ENCODE measurements around the gene TAAR2.

Gene TAAR2

DNA sequence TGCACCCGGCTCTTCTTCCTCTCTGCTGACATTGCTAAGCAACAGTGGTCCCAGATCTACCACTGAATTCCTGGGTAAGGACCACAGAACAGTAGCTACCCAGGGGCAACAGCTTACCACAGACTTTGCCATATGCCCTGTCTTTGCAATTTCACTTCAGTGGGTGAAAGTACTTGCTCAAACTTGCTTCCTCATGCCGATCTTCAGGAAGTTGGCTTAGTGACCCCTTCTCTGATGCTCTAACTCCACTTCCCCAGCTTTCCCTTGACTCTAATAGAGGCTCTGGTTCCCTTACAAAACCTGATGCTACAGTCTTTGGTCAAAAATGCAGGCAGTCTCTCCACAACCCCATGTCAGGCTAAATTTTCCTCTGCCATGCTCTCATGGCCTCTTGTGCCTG lies 31.2 kb downstream of the TAAR2 start:
- Histone ChIP-seq H3K9me3 (ENCODE audit: control insufficient read depth in 5 of 5, low read length in 5 of 5) (no peaks in the 10 kb centered on the region), H3K27me3 (ENCODE audit: control insufficient read depth in 5 of 5, insufficient read depth in 4 of 5, low read length in 5 of 5) (no peaks in the 10 kb centered on the region), H3K9ac (ENCODE audit: low read length in 5 of 5) (no peak overlapping the region), H3K4me3 (ENCODE audit: low read depth in 1 of 5, low read length in 5 of 5) (no peak overlapping the region), H3K36me3 (ENCODE audit: control insufficient read depth in 5 of 5, insufficient read depth in 5 of 5, low read length in 5 of 5) (no peaks in the 10 kb centered on the region), H3K27ac (ENCODE audit: low read depth, low read length) (no peak overlapping the region), H3K4me1 (ENCODE audit: control insufficient read depth in 5 of 5, insufficient read depth in 5 of 5, low read length in 5 of 5) (no peaks in the 10 kb centered on the region)

DNA sequence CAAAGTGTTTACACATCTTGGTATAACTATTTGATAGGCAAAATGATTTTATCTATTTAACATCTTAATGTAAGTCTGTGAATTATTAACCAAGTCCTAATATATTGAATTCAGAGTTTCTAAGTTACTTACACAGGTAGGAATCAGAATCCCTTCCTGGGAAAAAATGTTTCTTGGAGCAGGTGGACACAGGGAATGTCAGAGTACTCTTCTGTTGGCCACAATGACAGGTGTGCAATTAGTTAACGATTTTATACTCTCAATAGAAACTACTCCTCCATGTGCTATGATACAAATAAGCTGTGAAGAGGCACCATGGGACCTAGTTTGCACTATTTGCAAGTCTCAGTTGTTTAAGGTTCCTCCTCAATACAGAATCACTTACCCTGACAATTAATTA lies 33.7 kb downstream of the TAAR2 start:
- Histone ChIP-seq H3K36me3 (ENCODE audit: control insufficient read depth in 5 of 5, insufficient read depth in 5 of 5, low read length in 5 of 5) (no peaks in the 10 kb centered on the region), H3K4me3 (ENCODE audit: low read depth in 1 of 5, low read length in 5 of 5) (no peak overlapping the region), H3K9me3 (ENCODE audit: control insufficient read depth in 5 of 5, low read length in 5 of 5) (no peaks in the 10 kb centered on the region), H3K27ac (ENCODE audit: low read depth, low read length) (no peak overlapping the region), H3K27me3 (ENCODE audit: control insufficient read depth in 5 of 5, insufficient read depth in 4 of 5, low read length in 5 of 5) (no peaks in the 10 kb centered on the region), H3K9ac (ENCODE audit: low read length in 5 of 5) (no peak overlapping the region), H3K4me1 (ENCODE audit: control insufficient read depth in 5 of 5, insufficient read depth in 5 of 5, low read length in 5 of 5) (no peaks in the 10 kb centered on the region)

DNA sequence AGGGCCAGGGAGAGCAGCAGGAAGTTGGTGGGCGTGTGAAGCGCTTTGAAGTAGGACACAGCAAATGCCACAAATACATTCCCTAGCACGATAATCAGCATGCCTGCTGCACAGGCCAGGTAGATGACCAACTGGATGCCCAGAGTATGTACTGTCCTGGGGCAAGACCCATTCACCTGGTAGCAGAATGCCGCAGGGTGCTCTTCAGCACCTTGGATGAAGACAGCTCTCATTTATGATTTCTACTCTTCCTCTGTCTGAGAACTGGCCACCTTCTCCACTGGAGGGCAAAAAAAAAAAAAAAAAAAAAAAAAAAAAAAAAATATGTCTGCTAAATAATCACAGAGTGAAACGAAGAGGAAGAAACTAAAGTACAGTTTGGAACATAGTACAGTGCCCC lies 34.6 kb downstream of the TAAR2 start, which contains the start of gene TAAR5:
TSS of gene TAAR5 (minus strand) at position 288 of the 400 bp plus-strand sequence. CDS start at position 233, 55 bp downstream.
- no peaks in the 10 kb centered on the region for H3K36me3 ChIP-seq (ENCODE audit: control insufficient read depth in 5 of 5, insufficient read depth in 5 of 5, low read length in 5 of 5)
- H3K9ac ChIP-seq (ENCODE audit: low read length in 5 of 5): no peak within 1 kb of the TSS
- H3K9me3 ChIP-seq (ENCODE audit: control insufficient read depth in 5 of 5, low read length in 5 of 5): no peaks in the 10 kb centered on the region
- H3K27ac ChIP-seq (ENCODE audit: low read depth, low read length): no peak within 1 kb of the TSS
- H3K27me3 ChIP-seq (ENCODE audit: control insufficient read depth in 5 of 5, insufficient read depth in 4 of 5, low read length in 5 of 5): no peaks in the 10 kb centered on the region
- no peaks in the 10 kb centered on the region for H3K4me1 ChIP-seq (ENCODE audit: control insufficient read depth in 5 of 5, insufficient read depth in 5 of 5, low read length in 5 of 5)
- H3K4me3 ChIP-seq (ENCODE audit: low read depth in 1 of 5, low read length in 5 of 5): no peak within 1 kb of the TSS

DNA sequence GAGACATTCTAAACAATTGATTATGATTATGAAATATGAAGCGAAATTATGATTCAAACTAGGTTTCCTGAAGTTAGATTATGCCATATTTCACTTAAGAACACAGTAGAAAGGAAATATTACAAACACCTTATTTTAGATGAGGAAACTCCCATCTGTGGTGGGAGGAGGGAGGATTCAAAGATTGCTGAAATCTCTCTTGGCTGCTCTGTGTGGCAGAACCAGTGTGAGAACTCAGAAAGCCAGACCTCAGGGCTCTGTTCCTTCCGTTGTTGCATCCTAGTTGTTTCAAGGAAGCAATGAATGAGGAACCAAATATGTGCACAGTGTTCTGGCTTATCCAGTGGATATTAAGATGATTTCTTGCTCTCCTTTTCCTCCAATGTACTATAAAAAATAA lies 36.7 kb downstream of the TAAR2 start:
- no peaks in the 10 kb centered on the region for H3K36me3 ChIP-seq (ENCODE audit: control insufficient read depth in 5 of 5, insufficient read depth in 5 of 5, low read length in 5 of 5)
- H3K27me3 ChIP-seq (ENCODE audit: control insufficient read depth in 5 of 5, insufficient read depth in 4 of 5, low read length in 5 of 5): no peaks in the 10 kb centered on the region
- H3K4me3 ChIP-seq (ENCODE audit: low read depth in 1 of 5, low read length in 5 of 5): no peak overlapping the region
- H3K4me1 ChIP-seq (ENCODE audit: control insufficient read depth in 5 of 5, insufficient read depth in 5 of 5, low read length in 5 of 5): no peaks in the 10 kb centered on the region
- no peak overlapping the region for H3K27ac ChIP-seq (ENCODE audit: low read depth, low read length)
- no peaks in the 10 kb centered on the region for H3K9me3 ChIP-seq (ENCODE audit: control insufficient read depth in 5 of 5, low read length in 5 of 5)
- no peak overlapping the region for H3K9ac ChIP-seq (ENCODE audit: low read length in 5 of 5)

GRCh38 chr6:132584698-132585097 lies 39.4 kb downstream of the TAAR2 start:
- H3K4me3 ChIP-seq (ENCODE audit: low read depth in 1 of 5, low read length in 5 of 5): no peak overlapping the region
- H3K27ac ChIP-seq (ENCODE audit: low read depth, low read length): no peak overlapping the region
- H3K27me3 ChIP-seq (ENCODE audit: control insufficient read depth in 5 of 5, insufficient read depth in 4 of 5, low read length in 5 of 5): no peaks in the 10 kb centered on the region
- H3K36me3 ChIP-seq (ENCODE audit: control insufficient read depth in 5 of 5, insufficient read depth in 5 of 5, low read length in 5 of 5): no peaks in the 10 kb centered on the region
- peaks cover 0 to 8% (median 0%) of the 10 kb centered on the region in 5 donors for H3K9me3 ChIP-seq (ENCODE audit: control insufficient read depth in 5 of 5, low read length in 5 of 5)
- no peak overlapping the region for H3K9ac ChIP-seq (ENCODE audit: low read length in 5 of 5)
- H3K4me1 ChIP-seq (ENCODE audit: control insufficient read depth in 5 of 5, insufficient read depth in 5 of 5, low read length in 5 of 5): no peaks in the 10 kb centered on the region

DNA sequence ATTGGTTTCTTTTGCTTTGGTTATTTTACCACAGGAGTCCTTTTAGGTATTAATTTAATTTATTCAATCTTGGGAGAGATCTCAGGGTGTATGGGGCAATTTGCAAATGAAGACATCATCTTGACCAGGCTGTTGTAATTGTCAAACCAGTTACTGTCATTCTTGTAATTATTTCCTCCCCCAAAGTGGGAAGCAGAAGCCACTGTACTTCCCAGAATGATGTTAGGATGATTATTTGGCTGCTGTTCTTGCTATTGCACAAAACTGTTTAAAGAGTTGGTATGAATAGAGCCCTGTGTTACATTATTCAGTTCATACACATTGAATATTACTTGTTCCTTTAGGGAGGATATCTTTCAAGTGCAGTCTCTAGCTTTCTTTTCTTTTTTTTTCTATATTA lies 52.3 kb downstream of the TAAR2 start:
- Histone ChIP-seq H3K27ac (ENCODE audit: low read depth, low read length) (no peak overlapping the region), H3K9me3 (ENCODE audit: control insufficient read depth in 5 of 5, low read length in 5 of 5) (no peaks in the 10 kb centered on the region), H3K36me3 (ENCODE audit: control insufficient read depth in 5 of 5, insufficient read depth in 5 of 5, low read length in 5 of 5) (no peaks in the 10 kb centered on the region), H3K4me1 (ENCODE audit: control insufficient read depth in 5 of 5, insufficient read depth in 5 of 5, low read length in 5 of 5) (no peaks in the 10 kb centered on the region), H3K9ac (ENCODE audit: low read length in 5 of 5) (no peak overlapping the region), H3K4me3 (ENCODE audit: low read depth in 1 of 5, low read length in 5 of 5) (no peak overlapping the region), H3K27me3 (ENCODE audit: control insufficient read depth in 5 of 5, insufficient read depth in 4 of 5, low read length in 5 of 5) (peaks cover 0 to 5% (median 0%) of the 10 kb centered on the region in 5 donors)

GRCh38 chr6:132570221-132570777 lies 53.8 kb downstream of the TAAR2 start, which contains the start of gene TAAR6:
Gene TAAR6, plus strand, starts transcription at chr6:132570322. Its CDS starts 0 bp downstream, at chr6:132570322.
- no peaks in the 10 kb centered on the region for H3K36me3 ChIP-seq (ENCODE audit: control insufficient read depth in 5 of 5, insufficient read depth in 5 of 5, low read length in 5 of 5)
- no peak within 1 kb of the TSS for H3K4me3 ChIP-seq (ENCODE audit: low read depth in 1 of 5, low read length in 5 of 5)
- H3K9ac ChIP-seq (ENCODE audit: low read length in 5 of 5): no peak within 1 kb of the TSS
- no peaks in the 10 kb centered on the region for H3K9me3 ChIP-seq (ENCODE audit: control insufficient read depth in 5 of 5, low read length in 5 of 5)
- H3K4me1 ChIP-seq (ENCODE audit: control insufficient read depth in 5 of 5, insufficient read depth in 5 of 5, low read length in 5 of 5): no peaks in the 10 kb centered on the region
- H3K27ac ChIP-seq (ENCODE audit: low read depth, low read length): no peak within 1 kb of the TSS
- peaks cover 0 to 5% (median 0%) of the 10 kb centered on the region in 5 donors for H3K27me3 ChIP-seq (ENCODE audit: control insufficient read depth in 5 of 5, insufficient read depth in 4 of 5, low read length in 5 of 5)

- H3K9ac ChIP-seq (ENCODE audit: low read length in 5 of 5): no peak overlapping the region
- no peaks in the 10 kb centered on the region for H3K4me1 ChIP-seq (ENCODE audit: control insufficient read depth in 5 of 5, insufficient read depth in 5 of 5, low read length in 5 of 5)
- no peak overlapping the region for H3K4me3 ChIP-seq (ENCODE audit: low read depth in 1 of 5, low read length in 5 of 5)
- no peak overlapping the region for H3K27ac ChIP-seq (ENCODE audit: low read depth, low read length)
- H3K36me3 ChIP-seq (ENCODE audit: control insufficient read depth in 5 of 5, insufficient read depth in 5 of 5, low read length in 5 of 5): no peaks in the 10 kb centered on the region
- H3K9me3 ChIP-seq (ENCODE audit: control insufficient read depth in 5 of 5, low read length in 5 of 5): no peaks in the 10 kb centered on the region
- peaks cover 0 to 5% (median 0%) of the 10 kb centered on the region in 5 donors for H3K27me3 ChIP-seq (ENCODE audit: control insufficient read depth in 5 of 5, insufficient read depth in 4 of 5, low read length in 5 of 5)
Observed at GRCh38 chr6:132569170-132569569, 54.9 kb downstream of the TAAR2 start.

DNA sequence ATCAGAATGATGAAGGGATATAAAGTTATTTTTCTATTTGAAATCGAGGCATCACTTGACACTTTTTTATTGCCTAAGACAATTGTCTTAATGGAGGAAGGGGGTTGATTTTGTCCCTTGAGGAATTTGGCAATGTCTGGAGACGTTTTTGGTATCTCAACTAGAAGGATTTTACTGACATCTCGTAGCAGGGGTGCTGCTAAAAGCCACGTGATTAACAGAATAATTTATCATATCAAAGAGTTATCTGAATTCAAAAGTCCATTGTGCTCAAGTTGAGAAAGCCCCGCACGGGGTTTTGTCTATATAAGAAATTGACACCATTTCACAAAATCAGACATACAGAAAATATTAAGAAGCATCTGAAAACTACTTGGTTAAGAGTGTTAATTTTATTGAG lies 55.5 kb downstream of the TAAR2 start:
- Histone ChIP-seq H3K27me3 (ENCODE audit: control insufficient read depth in 5 of 5, insufficient read depth in 4 of 5, low read length in 5 of 5) (peaks cover 0 to 5% (median 0%) of the 10 kb centered on the region in 5 donors), H3K36me3 (ENCODE audit: control insufficient read depth in 5 of 5, insufficient read depth in 5 of 5, low read length in 5 of 5) (no peaks in the 10 kb centered on the region), H3K9ac (ENCODE audit: low read length in 5 of 5) (no peak overlapping the region), H3K27ac (ENCODE audit: low read depth, low read length) (no peak overlapping the region), H3K9me3 (ENCODE audit: control insufficient read depth in 5 of 5, low read length in 5 of 5) (no peaks in the 10 kb centered on the region), H3K4me3 (ENCODE audit: low read depth in 1 of 5, low read length in 5 of 5) (no peak overlapping the region), H3K4me1 (ENCODE audit: control insufficient read depth in 5 of 5, insufficient read depth in 5 of 5, low read length in 5 of 5) (no peaks in the 10 kb centered on the region)

DNA sequence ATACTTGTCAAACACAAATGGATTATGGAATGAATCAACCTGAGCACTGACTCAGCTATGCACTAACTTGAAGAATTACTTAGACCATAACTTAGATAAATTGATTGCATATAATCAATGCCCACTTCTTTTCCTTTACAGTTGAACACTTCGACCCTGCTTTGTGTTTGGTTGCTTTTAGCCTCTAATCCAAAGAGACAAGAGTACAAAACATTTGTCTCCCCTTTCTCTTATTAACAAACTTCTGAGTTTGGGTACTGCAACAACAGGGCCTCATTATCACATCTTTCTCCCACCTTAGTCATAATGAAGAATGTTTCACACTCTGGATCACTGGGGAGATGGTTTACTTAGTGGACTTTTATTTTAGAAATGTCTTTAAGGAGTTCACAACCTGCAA lies 56.5 kb downstream of the TAAR2 start:
- no peaks in the 10 kb centered on the region for H3K36me3 ChIP-seq (ENCODE audit: control insufficient read depth in 5 of 5, insufficient read depth in 5 of 5, low read length in 5 of 5)
- no peaks in the 10 kb centered on the region for H3K9me3 ChIP-seq (ENCODE audit: control insufficient read depth in 5 of 5, low read length in 5 of 5)
- no peak overlapping the region for H3K4me3 ChIP-seq (ENCODE audit: low read depth in 1 of 5, low read length in 5 of 5)
- peaks cover 0 to 9% (median 0%) of the 10 kb centered on the region in 5 donors for H3K27me3 ChIP-seq (ENCODE audit: control insufficient read depth in 5 of 5, insufficient read depth in 4 of 5, low read length in 5 of 5)
- no peak overlapping the region for H3K9ac ChIP-seq (ENCODE audit: low read length in 5 of 5)
- H3K4me1 ChIP-seq (ENCODE audit: control insufficient read depth in 5 of 5, insufficient read depth in 5 of 5, low read length in 5 of 5): no peaks in the 10 kb centered on the region
- H3K27ac ChIP-seq (ENCODE audit: low read depth, low read length): no peak overlapping the region
